SK-N-MC (cell line): ENCODE data around the gene FOXD2.

ENCODE experiments used
- DNase-seq: peaks from one replicate; pipeline ENCODE4 v3.0.0-alpha.2; 2011; ENCODE audit warnings: low read depth, low spot score
- H3K27ac ChIP-seq: fragments of 200-600 bp; sonication (generic); 2 replicates; pipeline ENCODE4 v1.5.1; 2016; ENCODE audit warnings: mixed run types
- H3K36me3 ChIP-seq: fragments of 200-600 bp; sonication (generic); 2 replicates; pipeline ENCODE4 v1.6.1; 2017; ENCODE audit warnings: antibody characterized with exemption, low read length, mixed read lengths; ENCODE audit not compliant: insufficient read depth
- H3K4me3 ChIP-seq: fragments of 200-600 bp; sonication (generic); 2 replicates; pipeline ENCODE4 v1.5.1; 2016
- H3K9ac ChIP-seq: fragments of 200-600 bp; sonication (generic); 2 replicates; pipeline ENCODE4 v1.8.0; 2017; ENCODE audit warnings: mixed run types, mixed read lengths; ENCODE audit not compliant: insufficient read length
- H3K9me3 ChIP-seq: fragments of 200-600 bp; sonication (generic); 2 replicates; pipeline ENCODE4 v1.6.1; 2017; ENCODE audit warnings: low read depth, mild to moderate bottlenecking, antibody characterized with exemption, low read length, moderate library complexity, mixed read lengths
- EZH2 ChIP-seq: fragments of 200-600 bp; sonication (generic); IDR thresholded peaks from one replicate; pipeline ENCODE4 v1.6.1; 2017; ENCODE audit warnings: antibody characterized with exemption
- FOXP2 ChIP-seq: optimal IDR thresholded peaks from 2 replicates; pipeline ENCODE3; 2011; ENCODE audit warnings: mild to moderate bottlenecking, moderate library complexity; ENCODE audit not compliant: insufficient read depth; ENCODE audit errors: extremely low read length, control extremely low read depth
- POLR2AphosphoS5 ChIP-seq: IDR thresholded peaks from 2 replicates; pipeline ENCODE4 v1.6.1; 2012; ENCODE audit warnings: mild to moderate bottlenecking, low read depth, low read length, borderline replicate concordance

Gene FOXD2

GRCh38 chr1:47442842-47443529 lies 5.1 kb downstream of the FOXD2 start:
- no peaks in the 10 kb centered on the region for H3K9me3 ChIP-seq
- no peaks in the 10 kb centered on the region for H3K36me3 ChIP-seq
- TF ChIP-seq EZH2 = no peak
- no peak overlapping the region for H3K27ac ChIP-seq
- no peak overlapping the region for H3K9ac ChIP-seq
- no peak overlapping the region for H3K4me3 ChIP-seq
- no peak for DNase-seq

GRCh38 chr1:47443530-47444296 lies 5.9 kb downstream of the FOXD2 start:
- Histone ChIP-seq H3K4me3 (no peak overlapping the region), H3K36me3 (no peaks in the 10 kb centered on the region), H3K9me3 (no peaks in the 10 kb centered on the region), H3K9ac (no peak overlapping the region), H3K27ac (no peak overlapping the region)
- TF ChIP-seq EZH2 (no peak), POLR2AphosphoS5 (no peak), FOXP2 (no peak)
- no peak for DNase-seq

- Histone ChIP-seq H3K4me3 (no peak overlapping the region), H3K9ac (no peak overlapping the region), H3K27ac (no peak overlapping the region), H3K9me3 (no peaks in the 10 kb centered on the region), H3K36me3 (no peaks in the 10 kb centered on the region)
- no peak for TF ChIP-seq EZH2
- TF ChIP-seq FOXP2 = no peak
- TF ChIP-seq POLR2AphosphoS5 = no peak
- no peak for DNase-seq
Measured at GRCh38 chr1:47444297-47444561, 6.4 kb downstream of the FOXD2 start.

GRCh38 chr1:47444562-47445465 lies 7.0 kb downstream of the FOXD2 start:
- H3K36me3 ChIP-seq = no peaks in the 10 kb centered on the region
- no peak overlapping the region for H3K4me3 ChIP-seq
- no peak for DNase-seq
- TF ChIP-seq EZH2 (no peak), FOXP2 (no peak), POLR2AphosphoS5 (no peak)
- H3K9me3 ChIP-seq = no peaks in the 10 kb centered on the region
- H3K27ac ChIP-seq = no peak overlapping the region
- no peak overlapping the region for H3K9ac ChIP-seq

- Histone ChIP-seq H3K4me3 (no peak overlapping the region), H3K9ac (no peak overlapping the region), H3K27ac (no peak overlapping the region), H3K9me3 (no peaks in the 10 kb centered on the region), H3K36me3 (no peaks in the 10 kb centered on the region)
- TF ChIP-seq EZH2 = no peak
- DNase-seq = no peak
Measured at GRCh38 chr1:47445823-47446550, 8.1 kb downstream of the FOXD2 start.

- Histone ChIP-seq H3K36me3 (no peaks in the 10 kb centered on the region), H3K4me3 (no peak overlapping the region), H3K27ac (no peak overlapping the region), H3K9me3 (no peaks in the 10 kb centered on the region), H3K9ac (no peak overlapping the region)
- no peak for TF ChIP-seq POLR2AphosphoS5
- no peak for TF ChIP-seq EZH2
- TF ChIP-seq FOXP2 = no peak
- no peak for DNase-seq
Measured at GRCh38 chr1:47448462-47449222, 10.8 kb downstream of the FOXD2 start.

- Histone ChIP-seq H3K36me3 (no peaks in the 10 kb centered on the region), H3K4me3 (no peak overlapping the region), H3K9me3 (no peaks in the 10 kb centered on the region), H3K9ac (no peak overlapping the region), H3K27ac (no peak overlapping the region)
- no peak for DNase-seq
- no peak for TF ChIP-seq EZH2
- no peak for TF ChIP-seq POLR2AphosphoS5
- no peak for TF ChIP-seq FOXP2
Measured at GRCh38 chr1:47449822-47450552, 12.1 kb downstream of the FOXD2 start.

GRCh38 chr1:47450606-47451005 lies 12.8 kb downstream of the FOXD2 start:
- TF ChIP-seq EZH2 (no peak), POLR2AphosphoS5 (no peak), FOXP2 (no peak)
- no peak overlapping the region for H3K9ac ChIP-seq
- no peak overlapping the region for H3K27ac ChIP-seq
- H3K9me3 ChIP-seq = no peaks in the 10 kb centered on the region
- no peaks in the 10 kb centered on the region for H3K36me3 ChIP-seq
- no peak for DNase-seq
- H3K4me3 ChIP-seq = no peak overlapping the region
